K562 (cell line): Measurements from ENCODE around the gene TSPAN13. TPM values are rescaled to one million over a fixed set of nuclear protein-coding genes. Genes with fewer than 3 reads are reported as not detected.

Experiments used
- ADNP ChIP-seq: fragments of 200-800 bp; sonication (Bioruptor generic); IDR thresholded peaks from 2 replicates; pipeline ENCODE4 v1.6.1; 2016; ENCODE audit warnings: missing genetic modification characterization, missing compliant biosample characterization
- AFF4 ChIP-seq: sonication (generic); formaldehyde crosslinking; IDR thresholded peaks from 2 replicates; pipeline ENCODE4 v1.8.0; 2023; ENCODE audit warnings: mild to moderate bottlenecking, missing genetic modification reagents
- C11orf30 ChIP-seq: fragments of 450-650 bp; IDR thresholded peaks from 2 replicates; pipeline ENCODE4 v1.6.1; 2016; ENCODE audit warnings: low read depth, mild to moderate bottlenecking
- CAMTA2 ChIP-seq: fragments of 250-450 bp; sonication (Bioruptor Pico); conservative IDR thresholded peaks from 2 replicates; pipeline ENCODE4 v1.5.1; 2022
- CCNT2 ChIP-seq: IDR thresholded peaks from 2 replicates; pipeline ENCODE4 v1.6.1; 2011; ENCODE audit warnings: borderline replicate concordance, low read depth, mild to moderate bottlenecking, moderate library complexity, mixed read lengths, low read length; ENCODE audit not compliant: insufficient read length; ENCODE audit errors: extremely low read depth
- MAFF ChIP-seq: IDR thresholded peaks from 2 replicates; pipeline ENCODE4 v1.6.1; 2012; ENCODE audit warnings: low read length, improper control_type of control experiment
- NFE2 ChIP-seq: IDR thresholded peaks from 2 replicates; pipeline ENCODE4 v1.6.1; 2014; ENCODE audit warnings: antibody characterized with exemption, low read depth
- PREB ChIP-seq: sonication (generic); formaldehyde crosslinking; IDR thresholded peaks from 2 replicates; pipeline ENCODE4 v1.8.1; 2023; ENCODE audit warnings: mild to moderate bottlenecking, missing genetic modification reagents
- RERE ChIP-seq: sonication (generic); formaldehyde crosslinking; IDR thresholded peaks from 2 replicates; pipeline ENCODE4 v1.8.0; 2023; ENCODE audit warnings: missing genetic modification reagents, mild to moderate bottlenecking, borderline replicate concordance
- SRSF3 ChIP-seq: fragments of 200-400 bp; formaldehyde crosslinking; IDR thresholded peaks from 2 replicates; pipeline ENCODE4 v1.6.1; 2016; ENCODE audit warnings: mild to moderate bottlenecking, low read length, moderate library complexity; ENCODE audit not compliant: insufficient read depth
- STAT5A ChIP-seq: IDR thresholded peaks from 2 replicates; pipeline ENCODE4 v1.6.1; 2012; ENCODE audit warnings: low read length, inconsistent platforms, borderline replicate concordance
- ZBTB7A ChIP-seq: IDR thresholded peaks from 2 replicates; pipeline ENCODE4 v1.6.1; 2011; ENCODE audit warnings: low read depth, mild to moderate bottlenecking, low read length, moderate library complexity, borderline replicate concordance; ENCODE audit not compliant: control insufficient read depth
- ZNF3 ChIP-seq: fragments of 250-450 bp; sonication (Bioruptor Pico); IDR thresholded peaks from 2 replicates; pipeline ENCODE4 v1.5.0; 2021; ENCODE audit warnings: mild to moderate bottlenecking, moderate library complexity
- ZNF316 ChIP-seq: fragments of 450-650 bp; IDR thresholded peaks from 2 replicates; pipeline ENCODE4 v1.6.1; 2016
- ZNF695 ChIP-seq: fragments of 450-650 bp; formaldehyde crosslinking; IDR thresholded peaks from 2 replicates; pipeline ENCODE4 v1.4.0; 2020; ENCODE audit warnings: mild to moderate bottlenecking, moderate library complexity
- ZNF764 ChIP-seq: fragments of 250-450 bp; sonication (Bioruptor Pico); IDR thresholded peaks from 2 replicates; pipeline ENCODE4 v1.4.0; 2020; ENCODE audit warnings: low read depth, mild to moderate bottlenecking, moderate library complexity
- polyA plus RNA-seq, 8 experiments: library from polyadenylated mRNA; depleted of rRNA in 4 of 8; stranded (reverse) in 5 of 8; unstranded in 3 of 8; fragments of >200 nt; fragmentation: Nextera tagmentation in 2 of 8; fragmentation: Illumina TruSeq in 1 of 8; extraction: Ambion mirVana in 2 of 8; extraction: Trizol in 1 of 8; gene quantifications; 2 replicates each; pipeline versions ENCODE4 v1.2.1 to v1.2.3, GENCODE V29; 2011 to 2014; ENCODE audit warnings: inconsistent platforms in 1 of 8, missing spikeins in 1 of 8
- total RNA-seq, 7 experiments: library from RNA; depleted of rRNA in 6 of 7; stranded (reverse); fragments of >200 nt in 6 of 7; fragmentation: Illumina TruSeq in 2 of 7; extraction: Trizol in 2 of 7; gene quantifications; 2 replicates each; pipeline versions ENCODE4 v1.2.1 to v1.2.3, GENCODE V29; 2011 to 2021; ENCODE audit warnings: low replicate concordance in 1 of 7

Gene TSPAN13
- total and polyA plus RNA-seq, 9 of the 15 experiments (the other 6 are each of a cell fraction or from before 2014, with no cell fraction given): 7.8 to 46.3 (median 20.0) TPM

GRCh38 chr7:16801579-16801978 lies 48.0 kb downstream of the TSPAN13 start (continued):
- no peak for TF ChIP-seq ZBTB7A
- peak; percentile 52; the same call in 1 of the 2 replicates for TF ChIP-seq ZNF316
- TF ChIP-seq MAFF: peak; percentile 27
- no peak for TF ChIP-seq CCNT2
- no peak for TF ChIP-seq ZNF695 (CRISPR knock-in tag)
- no peak for TF ChIP-seq ADNP (tag)
- no peak for TF ChIP-seq ZNF3 (CRISPR knock-in tag)
- no peak for TF ChIP-seq RERE (CRISPR knock-in tag)
- no peak for TF ChIP-seq SRSF3
- no peak for TF ChIP-seq ZNF764 (CRISPR knock-in tag)
- TF ChIP-seq AFF4 (CRISPR knock-in tag): no peak
- TF ChIP-seq C11orf30: peak; percentile 22; the same call in 1 of the 2 replicates
- no peak for TF ChIP-seq STAT5A
- no peak for TF ChIP-seq PREB
- TF ChIP-seq CAMTA2 (CRISPR knock-in tag): no peak
- TF ChIP-seq NFE2: no peak
